ENCODE measurements around the gene QRFP.
A peak's percentile ranks its signal among the peaks of the same experiment; 100 is the strongest.

Gene QRFP

GRCh38 chr9:130933114-130934046, 36.8 kb upstream of the QRFP start:
- no peak for DNase-seq

- no peak for DNase-seq
These were observed 35.9 kb upstream of the QRFP start for GRCh38 chr9:130932255-130933079.

- no peak for DNase-seq
These were observed 35.1 kb upstream of the QRFP start for GRCh38 chr9:130931508-130932254.

- DNase-seq: no peak
These were observed 34.3 kb upstream of the QRFP start for GRCh38 chr9:130930804-130931349.

GRCh38 chr9:130930132-130930803, 33.7 kb upstream of the QRFP start:
- DNase-seq: no peak

GRCh38 chr9:130929571-130930038, 33.0 kb upstream of the QRFP start:
- DNase-seq: no peak

GRCh38 chr9:130927995-130928900, 31.6 kb upstream of the QRFP start:
- DNase-seq: peak; percentile 55

- DNase-seq: no peak
These were observed 30.7 kb upstream of the QRFP start for GRCh38 chr9:130927338-130927737.

GRCh38 chr9:130925050-130925678, 28.6 kb upstream of the QRFP start:
- no peak for DNase-seq

- DNase-seq: no peak
These were observed 27.8 kb upstream of the QRFP start for GRCh38 chr9:130924448-130924788.

GRCh38 chr9:130923611-130924447, 27.2 kb upstream of the QRFP start:
- DNase-seq: no peak

- no peak for DNase-seq
These were observed 26.4 kb upstream of the QRFP start for GRCh38 chr9:130922893-130923610.

- no peak for DNase-seq
These were observed 25.6 kb upstream of the QRFP start for GRCh38 chr9:130921989-130922892.

GRCh38 chr9:130921300-130921988, 24.8 kb upstream of the QRFP start:
- DNase-seq: no peak

GRCh38 chr9:130920762-130921299, 24.2 kb upstream of the QRFP start:
- no peak for DNase-seq

GRCh38 chr9:130920233-130920632, 23.6 kb upstream of the QRFP start:
- no peak for DNase-seq
